Kidney (tissue), 14 donors: ENCODE results near the gene ERGIC3. TPM values are rescaled to one million over a fixed set of nuclear protein-coding genes. Genes with fewer than 3 reads are reported as not detected.

Experiments used
- DNase-seq, 5 donors: peaks; one replicate each; pipeline ENCODE4 v3.0.0-alpha.2; 2013 to 2020
- FAIRE-seq: peaks from 2 replicates; lab custom pipeline; 2012; peaks lifted over from hg19 to GRCh38; lab: Jason Lieb, UNC
- H3K27ac ChIP-seq, 2 donors: one replicate each; pipeline ENCODE4 v1.7.0; 2013; ENCODE audit warnings: low read depth in 2 of 2, low read length in 2 of 2, inconsistent platforms in 1 of 2
- H3K27me3 ChIP-seq: one replicate; pipeline ENCODE4 v1.7.1; 2013; ENCODE audit warnings: low read length, inconsistent platforms; ENCODE audit not compliant: control insufficient read depth, insufficient read depth
- H3K36me3 ChIP-seq, 3 donors: one replicate each; pipeline versions ENCODE4 v1.7.0 to v1.7.1; 2013; ENCODE audit warnings: low read length in 3 of 3, control low read depth in 1 of 3, inconsistent platforms in 1 of 3; ENCODE audit not compliant: insufficient read depth in 3 of 3, control insufficient read depth in 2 of 3
- H3K4me1 ChIP-seq, 3 donors: one replicate each; pipeline versions ENCODE4 v1.7.0 to v1.7.1; 2013; ENCODE audit warnings: low read length in 3 of 3, inconsistent platforms in 1 of 3, low read depth in 1 of 3; ENCODE audit not compliant: control insufficient read depth in 2 of 3, insufficient read depth in 2 of 3
- H3K4me3 ChIP-seq, 3 donors: one replicate each; pipeline versions ENCODE4 v1.7.0 to v1.8.1; 2013; ENCODE audit warnings: low read length in 3 of 3, control low read depth in 1 of 3, inconsistent platforms in 1 of 3
- H3K9ac ChIP-seq, 3 donors: one replicate each; pipeline versions ENCODE4 v1.7.0 to v1.7.1; 2013; ENCODE audit warnings: low read length in 3 of 3, control low read depth in 1 of 3, inconsistent platforms in 1 of 3
- H3K9me3 ChIP-seq, 3 donors: one replicate each; pipeline versions ENCODE4 v1.7.0 to v1.7.1; 2013; ENCODE audit warnings: low read length in 3 of 3, control low read depth in 1 of 3, inconsistent platforms in 1 of 3; ENCODE audit not compliant: control insufficient read depth in 2 of 3, insufficient read depth in 1 of 3
- CTCF ChIP-seq: IDR thresholded peaks from 3 replicates; pipeline ENCODE4 v1.5.1; 2012; ENCODE audit warnings: mild to moderate bottlenecking, moderate library complexity, borderline replicate concordance; ENCODE audit not compliant: insufficient read depth; ENCODE audit errors: extremely low read depth
- intact Hi-C: fragments of 100-400 bp; cut with DNase I; formaldehyde crosslinking; loops from one replicate; pipeline ENCODE4 v1.11.1; 2022
- polyA plus RNA-seq: library from polyadenylated mRNA; stranded (reverse); fragments of 350-450 nt; fragmentation: Illumina TruSeq; extraction: RNeasy Lipid Tissue Mini Kit (QIAGEN cat#74804); gene quantifications from one replicate; pipeline ENCODE4 v1.2.3, GENCODE V29; 2014; ENCODE audit warnings: low read depth, low replicate concordance; ENCODE audit not compliant: insufficient read depth
- total RNA-seq: library from RNA; stranded (reverse); fragmentation: NEBNext Ultra II Directional; extraction: Animal tissue kit (Norgen Biotek cat#: 25700); gene quantifications from one replicate; pipeline ENCODE4 v1.2.1, GENCODE V29; 2021
- donor health status: control.
- donor health status: control.
- donor health status: control.
- donor health status: control.
- donor health status: control.
- donor health status: DM: yes; HTN: yes; CAD: no.
- donor health status: Normal renal cell carcinoma (clear cell type).

The ERGIC3 gene
- total and polyA plus RNA-seq, 2 donors from 2014 or later: 230 to 371 TPM

DNA sequence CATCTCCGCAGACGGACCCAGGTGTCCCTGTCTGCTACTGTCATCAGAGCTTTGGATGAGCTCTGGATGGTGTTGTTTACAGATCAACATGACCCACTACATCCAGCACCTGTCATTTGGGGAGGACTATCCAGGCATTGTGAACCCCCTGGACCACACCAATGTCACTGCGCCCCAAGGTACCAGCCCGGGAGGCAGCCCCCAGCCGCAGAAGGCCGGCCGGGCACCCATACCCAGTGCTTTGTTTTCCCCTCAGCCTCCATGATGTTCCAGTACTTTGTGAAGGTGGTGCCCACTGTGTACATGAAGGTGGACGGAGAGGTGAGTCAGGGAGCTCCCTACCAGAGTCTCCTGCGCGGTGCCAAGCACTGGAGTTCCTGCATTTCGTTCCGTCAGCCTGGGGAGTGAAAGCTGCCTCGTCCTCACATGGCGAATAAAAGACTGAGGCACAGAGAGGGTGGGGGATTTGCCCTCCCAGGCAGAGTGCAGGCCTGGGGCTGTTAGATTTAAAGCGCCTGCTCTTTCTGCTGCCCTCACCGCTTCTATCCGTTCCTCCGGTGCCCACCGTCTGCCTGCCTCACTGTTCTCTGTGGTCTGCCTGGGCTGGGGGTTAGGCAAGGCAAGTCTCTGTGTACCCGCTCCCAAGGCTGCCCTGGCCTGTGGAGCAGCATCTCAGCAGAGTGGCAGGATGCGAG is 14.2 kb downstream of the ERGIC3 start:
- FAIRE-seq (no peak), DNase-seq (no peak)
- Histone ChIP-seq H3K27ac (no peak overlapping the region), H3K27me3 (no peaks in the 10 kb centered on the region), H3K4me1 (no peaks in the 10 kb centered on the region), H3K4me3 (no peak overlapping the region), H3K9ac (no peak overlapping the region), H3K36me3 (peaks cover 4 to 42% (median 14%) of the 10 kb centered on the region in 3 donors), H3K9me3 (no peaks in the 10 kb centered on the region)
- intact Hi-C loops: no loop called here
- TF ChIP-seq CTCF: no peak

DNA sequence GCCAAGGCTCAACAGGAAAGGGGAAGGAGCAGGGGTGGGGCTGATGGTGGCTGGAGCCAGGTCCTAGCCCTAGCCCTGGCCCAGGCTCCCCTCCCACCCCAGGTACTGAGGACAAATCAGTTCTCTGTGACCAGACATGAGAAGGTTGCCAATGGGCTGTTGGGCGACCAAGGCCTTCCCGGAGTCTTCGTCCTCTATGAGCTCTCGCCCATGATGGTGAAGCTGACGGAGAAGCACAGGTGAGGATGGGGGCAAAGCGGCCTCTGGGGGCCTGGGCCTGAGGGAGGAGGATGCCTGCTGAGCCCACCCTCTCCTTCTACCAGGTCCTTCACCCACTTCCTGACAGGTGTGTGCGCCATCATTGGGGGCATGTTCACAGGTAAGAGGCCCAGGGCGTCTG is 15.0 kb downstream of the ERGIC3 start:
- intact Hi-C loops: no loop called here
- Histone ChIP-seq H3K27ac (no peak overlapping the region), H3K9ac (no peak overlapping the region), H3K9me3 (no peaks in the 10 kb centered on the region), H3K36me3 (peaks cover 2 to 35% (median 9%) of the 10 kb centered on the region in 3 donors), H3K27me3 (no peaks in the 10 kb centered on the region), H3K4me1 (no peaks in the 10 kb centered on the region), H3K4me3 (no peak overlapping the region)
- TF ChIP-seq CTCF: no peak
- DNase-seq: no peak
- FAIRE-seq: no peak

GRCh38 chr20:35558451-35558850 is 16.6 kb downstream of the ERGIC3 start:
- DNase-seq (no peak), FAIRE-seq (no peak)
- H3K36me3 ChIP-seq: peaks cover 0 to 23% (median 9%) of the 10 kb centered on the region in 3 donors
- intact Hi-C loops: no loop called here
- H3K4me1 ChIP-seq: no peaks in the 10 kb centered on the region
- no peak overlapping the region for H3K4me3 ChIP-seq
- no peaks in the 10 kb centered on the region for H3K9me3 ChIP-seq
- H3K27me3 ChIP-seq: no peaks in the 10 kb centered on the region
- H3K27ac ChIP-seq: no peak overlapping the region
- H3K9ac ChIP-seq: no peak overlapping the region
- no peak for TF ChIP-seq CTCF
